NCI-H1092 (cell line): ENCODE results near the gene BIN1.
"Not testable (repeated sequence)": the region's sequence is repeated elsewhere in the genome, so short reads cannot be mapped to it uniquely, and the experiment has no call there.

Experiments
- DNase-seq: peaks from one replicate; lab custom pipeline; 2025; lab: John Stamatoyannopoulos, UW

The BIN1 gene

GRCh38 chr2:127047716-127048617 lies 59.0 kb downstream of the BIN1 start:
- no peak for DNase-seq

- no peak for DNase-seq
These were observed 59.9 kb downstream of the BIN1 start for GRCh38 chr2:127047054-127047453.

- no peak for DNase-seq
These were observed 60.4 kb downstream of the BIN1 start for GRCh38 chr2:127046579-127046978.

GRCh38 chr2:127045792-127046501 lies 61.0 kb downstream of the BIN1 start:
- DNase-seq, result no peak

GRCh38 chr2:127044977-127045661 lies 61.8 kb downstream of the BIN1 start:
- DNase-seq, result no peak

GRCh38 chr2:127044165-127044718 lies 62.7 kb downstream of the BIN1 start:
- DNase-seq, result no peak

- DNase-seq, result no peak
These were observed 63.4 kb downstream of the BIN1 start for GRCh38 chr2:127043367-127044164.

- no peak for DNase-seq
These were observed 65.5 kb downstream of the BIN1 start for GRCh38 chr2:127041259-127041970.

- no peak for DNase-seq
These were observed 66.8 kb downstream of the BIN1 start for GRCh38 chr2:127040169-127040568.

GRCh38 chr2:127039387-127040031 lies 67.4 kb downstream of the BIN1 start:
- no peak for DNase-seq

GRCh38 chr2:127037476-127037875 lies 69.5 kb downstream of the BIN1 start:
- DNase-seq, result no peak

- no peak for DNase-seq
These were observed 71.9 kb downstream of the BIN1 start for GRCh38 chr2:127034883-127035611.

GRCh38 chr2:127034051-127034450 lies 72.9 kb downstream of the BIN1 start:
- no peak for DNase-seq

- no peak for DNase-seq
These were observed 74.3 kb downstream of the BIN1 start for GRCh38 chr2:127032621-127033020.

GRCh38 chr2:127029350-127030051 lies 77.5 kb downstream of the BIN1 start:
- DNase-seq, result no peak

- not testable (repeated sequence) for DNase-seq
These were observed 78.2 kb downstream of the BIN1 start for GRCh38 chr2:127028745-127029144.

GRCh38 chr2:127027715-127028114 lies 79.2 kb downstream of the BIN1 start:
- DNase-seq, result no peak

GRCh38 chr2:127025359-127026166 lies 81.4 kb downstream of the BIN1 start:
- DNase-seq, result peak; percentile 72
